Measurements from ENCODE around the gene KATNB1. TPM values are rescaled to one million over a fixed set of nuclear protein-coding genes. Genes with fewer than 3 reads are reported as not detected.

Gene KATNB1
- polyA plus RNA-seq, 1 donor from 2014 or later = 57.9 TPM

- TF ChIP-seq, protein P1, sequence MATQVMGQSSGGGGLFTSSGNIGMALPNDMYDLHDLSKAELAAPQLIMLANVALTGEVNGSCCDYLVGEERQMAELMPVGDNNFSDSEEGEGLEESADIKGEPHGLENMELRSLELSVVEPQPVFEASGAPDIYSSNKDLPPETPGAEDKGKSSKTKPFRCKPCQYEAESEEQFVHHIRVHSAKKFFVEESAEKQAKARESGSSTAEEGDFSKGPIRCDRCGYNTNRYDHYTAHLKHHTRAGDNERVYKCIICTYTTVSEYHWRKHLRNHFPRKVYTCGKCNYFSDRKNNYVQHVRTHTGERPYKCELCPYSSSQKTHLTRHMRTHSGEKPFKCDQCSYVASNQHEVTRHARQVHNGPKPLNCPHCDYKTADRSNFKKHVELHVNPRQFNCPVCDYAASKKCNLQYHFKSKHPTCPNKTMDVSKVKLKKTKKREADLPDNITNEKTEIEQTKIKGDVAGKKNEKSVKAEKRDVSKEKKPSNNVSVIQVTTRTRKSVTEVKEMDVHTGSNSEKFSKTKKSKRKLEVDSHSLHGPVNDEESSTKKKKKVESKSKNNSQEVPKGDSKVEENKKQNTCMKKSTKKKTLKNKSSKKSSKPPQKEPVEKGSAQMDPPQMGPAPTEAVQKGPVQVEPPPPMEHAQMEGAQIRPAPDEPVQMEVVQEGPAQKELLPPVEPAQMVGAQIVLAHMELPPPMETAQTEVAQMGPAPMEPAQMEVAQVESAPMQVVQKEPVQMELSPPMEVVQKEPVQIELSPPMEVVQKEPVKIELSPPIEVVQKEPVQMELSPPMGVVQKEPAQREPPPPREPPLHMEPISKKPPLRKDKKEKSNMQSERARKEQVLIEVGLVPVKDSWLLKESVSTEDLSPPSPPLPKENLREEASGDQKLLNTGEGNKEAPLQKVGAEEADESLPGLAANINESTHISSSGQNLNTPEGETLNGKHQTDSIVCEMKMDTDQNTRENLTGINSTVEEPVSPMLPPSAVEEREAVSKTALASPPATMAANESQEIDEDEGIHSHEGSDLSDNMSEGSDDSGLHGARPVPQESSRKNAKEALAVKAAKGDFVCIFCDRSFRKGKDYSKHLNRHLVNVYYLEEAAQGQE (IDR thresholded peaks at IDR 0.05; ENCODE audit: borderline replicate concordance) = no peak
- TF ChIP-seq SMC3 (conservative IDR thresholded peaks at IDR 0.05; ENCODE audit: poor library complexity) (no peak), EZH2 (IDR thresholded peaks at IDR 0.05; ENCODE audit: borderline replicate concordance, insufficient read depth, low read length, poor library complexity, severe bottlenecking) (no peak), CTCF (IDR thresholded peaks at IDR 0.05; ENCODE audit: poor library complexity, severe bottlenecking) (no peak), EP300 (conservative IDR thresholded peaks at IDR 0.05; ENCODE audit: poor library complexity, severe bottlenecking) (no peak), MXI1 (conservative IDR thresholded peaks at IDR 0.05; ENCODE audit: poor library complexity, severe bottlenecking) (no peak), POLR2AphosphoS5 (IDR thresholded peaks at IDR 0.05) (no peak), TAF1 (IDR thresholded peaks at IDR 0.05; ENCODE audit: low read depth) (no peak), RAD21 (conservative IDR thresholded peaks at IDR 0.05) (no peak)
Observed at GRCh38 chr16:57699481-57699880, 36.1 kb upstream of the KATNB1 start.

DNA sequence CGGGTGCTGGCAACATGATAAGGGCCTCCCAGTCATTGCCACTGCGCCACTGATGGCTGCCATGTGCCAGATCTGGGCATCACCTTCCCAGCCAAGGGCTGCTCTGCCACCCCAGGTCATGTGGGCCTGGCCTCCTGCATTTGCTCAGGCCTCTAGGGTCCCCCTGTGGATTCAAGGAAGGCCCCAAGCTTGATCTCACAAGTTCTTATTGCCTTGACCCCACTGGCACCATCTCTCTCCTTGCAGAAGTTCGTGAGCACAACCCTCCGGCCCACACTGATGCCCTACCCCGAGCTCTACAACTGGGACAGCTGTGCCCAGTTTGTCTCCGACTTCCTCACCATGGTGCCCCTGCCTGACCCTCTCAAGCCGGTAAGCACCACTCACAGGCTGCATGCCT, 35.7 kb upstream of the KATNB1 start:
- H3K9me2 ChIP-seq (ENCODE audit: insufficient read depth, low read length) = no peaks in the 10 kb centered on the region
- H3F3A ChIP-seq (ENCODE audit: insufficient read depth, low read length, poor library complexity, severe bottlenecking) = no peaks in the 10 kb centered on the region
- H2AFZ ChIP-seq (ENCODE audit: low read depth, low read length) = no peak overlapping the region
- H3K9ac ChIP-seq (ENCODE audit: low read length) = no peak overlapping the region
- TF ChIP-seq EP300 (conservative IDR thresholded peaks at IDR 0.05; ENCODE audit: poor library complexity, severe bottlenecking) = no peak
- TF ChIP-seq MXI1 (conservative IDR thresholded peaks at IDR 0.05; ENCODE audit: poor library complexity, severe bottlenecking) = no peak
- TF ChIP-seq CTCF (IDR thresholded peaks at IDR 0.05; ENCODE audit: poor library complexity, severe bottlenecking) = no peak
- TF ChIP-seq POLR2AphosphoS5 (IDR thresholded peaks at IDR 0.05) = no peak
- TF ChIP-seq, protein P1 (IDR thresholded peaks at IDR 0.05; ENCODE audit: borderline replicate concordance) = no peak
- TF ChIP-seq SMC3 (conservative IDR thresholded peaks at IDR 0.05; ENCODE audit: poor library complexity) = no peak
- no peak for TF ChIP-seq TAF1 (IDR thresholded peaks at IDR 0.05; ENCODE audit: low read depth)
- no peak for TF ChIP-seq RAD21 (conservative IDR thresholded peaks at IDR 0.05)
- TF ChIP-seq EZH2 (IDR thresholded peaks at IDR 0.05; ENCODE audit: borderline replicate concordance, insufficient read depth, low read length, poor library complexity, severe bottlenecking) = no peak
- H3K4me3 ChIP-seq (ENCODE audit: low read length) = no peak overlapping the region
- H3K36me3 ChIP-seq (ENCODE audit: insufficient read depth, low read length) = no peaks in the 10 kb centered on the region
- no peaks in the 10 kb centered on the region for H3K9me3 ChIP-seq (ENCODE audit: low read length)
- H4K20me1 ChIP-seq (ENCODE audit: insufficient read depth) = no peaks in the 10 kb centered on the region
- no peaks in the 10 kb centered on the region for H3K27me3 ChIP-seq (ENCODE audit: insufficient read depth, low read depth, low read length)
- H3K79me2 ChIP-seq (replicated peaks; ENCODE audit: insufficient read depth, low read length) = no peaks in the 10 kb centered on the region
- no peak overlapping the region for H3K4me2 ChIP-seq (ENCODE audit: low read length)
- H3K27ac ChIP-seq (ENCODE audit: low read length) = no peak overlapping the region

More at GRCh38 chr16:57699481-57699880, 36.1 kb upstream of the KATNB1 start:
- no peak overlapping the region for H3K9ac ChIP-seq (ENCODE audit: low read length)
- no peak overlapping the region for H3K27ac ChIP-seq (ENCODE audit: low read length)
- H2AFZ ChIP-seq (ENCODE audit: low read depth, low read length) = no peak overlapping the region
- H3K4me3 ChIP-seq (ENCODE audit: low read length) = no peak overlapping the region
- H3F3A ChIP-seq (ENCODE audit: insufficient read depth, low read length, poor library complexity, severe bottlenecking) = no peaks in the 10 kb centered on the region
- H3K9me2 ChIP-seq (ENCODE audit: insufficient read depth, low read length) = no peaks in the 10 kb centered on the region
- no peaks in the 10 kb centered on the region for H3K27me3 ChIP-seq (ENCODE audit: insufficient read depth, low read depth, low read length)
- H3K36me3 ChIP-seq (ENCODE audit: insufficient read depth, low read length) = no peaks in the 10 kb centered on the region
- no peaks in the 10 kb centered on the region for H3K9me3 ChIP-seq (ENCODE audit: low read length)
- H3K79me2 ChIP-seq (replicated peaks; ENCODE audit: insufficient read depth, low read length) = no peaks in the 10 kb centered on the region
- no peak overlapping the region for H3K4me2 ChIP-seq (ENCODE audit: low read length)
- H4K20me1 ChIP-seq (ENCODE audit: insufficient read depth) = no peaks in the 10 kb centered on the region

Data from neural cell (in vitro differentiated cells).